A204.1 (cell line): Measurements from ENCODE around the gene ADAMTS12.

Source experiments
- FAIRE-seq: peaks from 2 replicates; lab custom pipeline; 2012; peaks lifted over from hg19 to GRCh38; lab: Jason Lieb, UNC

The ADAMTS12 gene

DNA sequence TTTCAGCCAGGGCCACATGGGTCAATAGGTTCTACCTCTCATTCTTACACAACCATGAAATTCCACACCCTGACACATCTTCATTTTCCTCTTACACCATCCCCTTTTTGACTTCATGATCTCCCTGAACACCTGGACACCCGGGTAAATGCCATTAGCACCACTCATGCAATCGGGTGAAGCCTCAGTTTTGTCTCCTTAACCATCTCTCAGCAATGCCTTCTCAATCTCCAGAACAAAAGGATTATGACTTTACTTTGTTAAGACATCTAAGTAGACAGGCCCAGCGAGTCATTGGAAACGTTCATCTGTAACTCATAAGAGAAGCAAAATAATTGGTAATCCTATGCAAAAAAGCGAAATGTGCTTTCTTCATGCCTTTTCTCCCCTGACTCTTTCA is 49.9 kb downstream of the ADAMTS12 start:
- no peak for FAIRE-seq

GRCh38 chr5:33840927-33841547 is 50.8 kb downstream of the ADAMTS12 start:
- no peak for FAIRE-seq

DNA sequence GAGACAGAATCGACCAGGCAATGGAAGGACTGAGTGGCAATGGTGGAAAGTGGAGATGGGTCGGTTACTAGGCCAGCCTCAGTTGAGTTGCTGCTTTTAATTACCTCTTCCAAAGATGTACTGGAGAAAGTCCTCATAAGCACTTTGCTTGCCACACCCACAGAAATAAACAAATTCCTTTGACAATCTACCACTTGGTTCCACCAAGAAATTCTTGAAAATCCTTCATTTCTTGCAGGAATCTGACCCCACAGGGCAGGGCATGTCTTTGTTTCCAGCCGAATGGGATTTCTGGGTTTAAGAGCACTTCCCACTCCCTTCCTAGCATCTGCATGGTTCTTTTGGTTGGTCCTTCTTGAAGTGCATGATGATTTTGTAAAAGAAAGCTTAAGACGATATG is 54.5 kb downstream of the ADAMTS12 start:
- no peak for FAIRE-seq

DNA sequence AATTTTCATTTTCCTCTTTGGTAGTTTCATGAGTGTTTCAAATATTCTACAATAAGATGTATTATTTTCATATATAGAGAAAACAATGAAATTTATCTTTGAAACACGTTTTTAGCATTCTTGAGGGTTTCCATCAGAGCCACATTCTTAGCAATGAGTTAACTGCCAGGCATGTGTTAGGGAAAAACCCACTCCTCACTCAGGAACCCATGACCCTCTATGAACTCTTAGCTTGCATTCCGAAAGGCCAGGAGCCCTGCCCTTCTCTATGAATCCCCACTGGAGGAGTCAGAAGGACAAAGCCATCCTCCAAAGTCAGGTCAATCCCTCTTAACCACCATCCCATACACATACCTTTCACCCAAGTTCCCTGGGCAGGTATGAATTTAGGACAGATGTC is 57.5 kb downstream of the ADAMTS12 start:
- FAIRE-seq = no peak

GRCh38 chr5:33833237-33833575 is 58.6 kb downstream of the ADAMTS12 start:
- FAIRE-seq = no peak

- FAIRE-seq = no peak
These were observed 59.2 kb downstream of the ADAMTS12 start for GRCh38 chr5:33832404-33833236.

GRCh38 chr5:33831041-33831440 is 60.7 kb downstream of the ADAMTS12 start:
- FAIRE-seq = no peak

GRCh38 chr5:33829430-33829829 is 62.4 kb downstream of the ADAMTS12 start:
- FAIRE-seq = no peak

DNA sequence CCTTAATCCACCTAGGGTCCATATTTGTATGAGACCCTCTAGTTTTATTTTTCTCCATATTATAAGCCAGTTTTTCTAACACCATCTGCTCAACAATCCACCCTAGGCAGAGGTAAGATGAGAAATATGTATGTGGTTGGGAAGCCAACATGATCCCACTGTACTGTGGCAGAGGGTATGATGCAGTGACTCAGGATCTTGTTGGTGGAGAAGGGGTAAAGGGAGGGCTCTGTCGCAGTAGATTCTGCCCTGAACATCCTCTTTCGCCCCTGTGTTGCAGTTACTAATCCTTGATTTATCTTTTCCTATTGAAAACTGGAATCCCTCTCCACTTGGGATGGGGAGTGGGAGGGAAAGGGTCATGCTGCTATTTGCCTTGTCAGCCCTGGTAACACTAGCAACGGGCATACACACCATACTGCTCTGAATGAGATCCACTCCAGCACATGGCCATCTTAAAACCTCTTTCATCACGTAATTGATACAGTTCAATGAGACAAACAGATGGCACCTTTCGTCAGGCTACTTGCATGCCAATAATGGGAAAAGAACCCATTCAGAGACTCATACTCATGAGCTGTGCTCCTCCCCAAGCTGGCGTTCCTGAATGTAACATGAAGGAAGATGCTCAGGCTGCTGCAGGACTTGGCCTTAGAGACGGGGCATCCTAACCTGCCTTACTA is 63.0 kb downstream of the ADAMTS12 start:
- no peak for FAIRE-seq

- no peak for FAIRE-seq
These were observed 63.9 kb downstream of the ADAMTS12 start for GRCh38 chr5:33827885-33828284.

DNA sequence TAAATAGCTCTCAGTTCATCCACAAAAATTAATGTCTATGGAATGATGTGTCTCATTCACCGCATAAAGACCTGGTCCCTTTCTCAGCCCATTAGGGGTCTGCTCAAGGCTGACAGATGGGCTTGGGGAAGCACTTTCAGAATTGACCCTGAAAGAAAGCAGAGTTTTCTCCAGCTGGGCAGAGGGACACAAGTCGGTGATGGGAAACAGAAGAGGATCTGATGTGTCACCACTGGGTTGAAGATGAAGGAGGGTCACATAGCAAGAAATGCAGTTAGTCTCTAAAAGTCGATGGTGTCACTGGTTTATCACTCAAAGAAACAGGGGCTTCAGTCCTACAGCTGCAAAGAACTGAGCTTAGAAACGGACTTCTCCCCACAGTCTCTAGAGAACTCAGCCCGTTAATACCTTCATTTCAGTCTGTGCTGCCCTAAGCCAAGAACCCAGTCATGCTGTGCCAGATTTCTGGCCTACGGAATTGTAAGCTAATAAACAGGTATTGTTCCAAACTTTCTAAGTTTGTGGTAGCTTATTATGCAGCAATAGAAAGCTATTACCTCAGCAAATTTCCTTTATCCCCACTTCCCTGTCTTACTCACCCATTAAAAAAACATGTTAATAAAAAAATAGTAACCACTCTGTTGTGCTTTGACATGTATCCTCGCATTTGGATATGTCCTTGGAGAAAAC is 64.6 kb downstream of the ADAMTS12 start:
- FAIRE-seq = no peak

DNA sequence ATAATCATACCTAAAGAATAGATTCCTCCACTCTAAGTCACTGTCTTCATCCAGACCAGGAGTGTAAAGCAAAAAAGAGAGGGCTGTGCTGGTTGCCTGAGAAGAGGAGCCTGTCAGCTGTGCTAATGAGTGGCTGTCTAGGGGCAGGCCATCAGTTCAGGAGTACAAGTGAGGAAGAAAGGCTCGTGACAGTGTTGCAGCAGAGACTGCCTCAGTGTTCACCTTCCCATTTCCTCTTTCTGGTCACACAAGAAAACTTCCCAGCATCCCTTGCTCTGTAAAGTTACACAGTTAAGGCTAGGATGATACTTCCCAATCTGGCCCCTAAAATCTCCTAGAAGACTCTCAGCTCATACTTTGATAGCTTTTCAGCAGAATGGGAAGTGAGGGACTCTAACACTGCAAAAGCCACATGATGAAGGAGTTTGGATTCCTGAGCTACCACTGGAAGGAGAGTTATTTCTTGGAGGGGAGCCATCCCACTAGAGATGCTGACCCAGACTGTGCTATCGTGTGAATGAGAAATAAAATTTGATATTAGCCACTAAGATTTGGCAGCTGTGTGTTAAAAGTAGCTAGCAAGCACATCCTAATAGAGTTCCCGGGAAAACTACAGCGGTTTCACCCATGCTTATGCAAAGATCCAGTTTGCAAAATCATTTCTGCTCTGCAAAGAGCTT is 67.1 kb downstream of the ADAMTS12 start:
- FAIRE-seq = no peak

- FAIRE-seq = no peak
These were observed 74.5 kb downstream of the ADAMTS12 start for GRCh38 chr5:33817301-33817700.

GRCh38 chr5:33816791-33817190 is 75.0 kb downstream of the ADAMTS12 start:
- no peak for FAIRE-seq

GRCh38 chr5:33812746-33813145 is 79.0 kb downstream of the ADAMTS12 start:
- FAIRE-seq = no peak

DNA sequence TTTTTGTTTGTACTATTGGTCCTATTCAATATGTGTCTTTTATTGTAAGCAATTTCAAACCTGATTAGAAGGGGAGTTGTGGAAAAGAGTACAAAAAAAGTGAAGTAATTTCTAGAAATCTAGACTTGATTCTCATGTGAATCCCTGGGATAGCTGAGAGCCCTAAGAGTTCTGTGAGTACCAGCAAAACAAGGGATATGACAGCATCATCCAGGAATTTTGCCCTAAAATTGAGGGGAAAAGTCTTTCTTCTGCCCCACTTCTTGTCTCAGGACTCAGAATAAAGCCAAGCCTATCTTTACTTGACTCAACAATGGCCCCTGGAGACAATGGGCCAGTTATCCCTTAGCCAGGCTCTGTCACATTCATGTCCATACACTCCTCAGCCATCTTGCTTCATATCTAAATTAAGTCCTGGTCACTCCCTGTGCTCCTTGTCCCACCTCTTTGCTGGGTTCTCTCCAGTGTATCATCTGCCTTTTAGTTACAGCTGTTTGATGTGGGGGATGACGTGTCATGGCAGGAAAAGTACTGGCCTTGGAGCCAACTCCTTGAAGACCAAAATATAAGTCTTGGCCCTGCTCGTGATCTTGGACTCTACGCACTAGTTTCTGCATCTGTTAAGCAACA is 81.2 kb downstream of the ADAMTS12 start:
- FAIRE-seq = no peak

GRCh38 chr5:33809936-33810335 is 81.9 kb downstream of the ADAMTS12 start:
- no peak for FAIRE-seq

DNA sequence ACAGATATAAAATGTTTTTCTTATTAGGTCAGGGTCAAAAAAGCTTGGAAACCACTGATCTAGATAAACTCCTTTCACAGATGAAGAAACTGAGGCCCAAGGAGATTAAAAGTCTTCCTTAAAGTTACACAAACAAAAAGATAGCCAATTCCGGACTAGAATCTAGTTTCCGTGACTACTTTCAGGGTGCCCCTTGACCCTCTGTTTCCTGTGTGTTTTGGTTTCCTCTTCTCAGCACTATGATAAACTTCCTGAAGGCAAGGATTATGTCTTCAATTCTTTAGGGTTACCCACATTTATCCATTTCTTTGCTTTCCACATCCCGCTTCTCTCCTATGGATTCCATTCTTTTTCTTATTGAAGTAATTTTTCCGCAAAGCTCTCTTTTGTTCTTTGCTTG is 83.1 kb downstream of the ADAMTS12 start:
- FAIRE-seq = no peak

GRCh38 chr5:33807771-33808170 is 84.0 kb downstream of the ADAMTS12 start:
- FAIRE-seq = no peak

DNA sequence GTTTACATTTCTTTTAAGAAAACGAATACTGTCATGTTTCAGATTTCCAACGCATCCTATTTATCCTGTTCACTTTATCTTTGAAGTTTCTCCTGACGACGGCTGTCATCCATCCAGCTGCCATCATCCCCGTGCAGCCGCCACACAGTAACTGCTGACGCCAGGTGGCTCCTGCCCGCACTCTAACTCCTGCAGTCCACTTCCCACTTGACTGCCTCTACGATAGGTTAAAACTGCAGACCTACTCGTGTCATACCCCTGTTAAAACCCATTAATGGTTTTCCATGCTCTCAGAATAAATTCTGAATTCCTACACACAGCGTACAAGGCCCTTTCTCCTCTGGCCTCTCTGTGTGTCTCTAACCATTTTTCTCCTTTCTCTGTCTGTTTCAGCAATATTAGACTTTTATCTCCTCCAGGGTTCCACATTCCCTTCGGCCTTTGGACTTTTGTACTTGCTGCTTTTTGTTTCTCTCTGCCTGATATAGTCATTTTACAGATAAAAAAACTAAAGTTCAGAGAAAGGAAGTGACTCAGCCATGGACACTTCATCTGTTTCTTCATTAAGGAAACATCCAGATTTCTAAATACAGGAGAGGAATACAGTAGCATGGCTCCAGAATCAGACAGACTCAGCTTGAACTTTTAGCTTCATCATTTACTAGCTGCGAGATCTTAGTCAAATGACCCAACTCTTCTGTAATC is 84.9 kb downstream of the ADAMTS12 start:
- no peak for FAIRE-seq

GRCh38 chr5:33801292-33801691 is 90.5 kb downstream of the ADAMTS12 start:
- FAIRE-seq = no peak
